ENCODE data around the gene PTGES3.

The PTGES3 gene

DNA sequence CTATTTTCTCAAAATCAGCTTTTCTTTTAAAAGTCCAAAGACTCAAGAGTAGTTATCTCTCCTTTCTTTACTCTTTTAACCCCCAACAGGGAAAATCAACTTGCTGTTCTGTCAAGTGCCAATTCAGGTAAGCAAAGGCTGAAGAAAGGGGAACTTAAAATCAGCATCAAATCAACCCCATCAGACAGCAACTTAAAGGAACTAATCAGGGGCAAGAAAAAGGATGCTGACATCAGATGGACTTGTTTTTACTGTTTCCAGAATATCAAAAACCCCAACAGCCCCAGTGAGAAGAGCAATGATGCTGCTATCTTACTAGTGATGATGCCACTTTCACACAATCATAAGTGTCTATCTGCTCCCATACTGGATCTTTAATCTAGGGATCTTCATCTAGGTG is 61.4 kb downstream of the PTGES3 start:
- DNase-seq: no peak

- DNase-seq: no peak
Measured at GRCh38 chr12:56622535-56622934, 65.5 kb downstream of the PTGES3 start.

- no peak for DNase-seq
Measured at GRCh38 chr12:56616925-56617324, 71.2 kb downstream of the PTGES3 start.

DNA sequence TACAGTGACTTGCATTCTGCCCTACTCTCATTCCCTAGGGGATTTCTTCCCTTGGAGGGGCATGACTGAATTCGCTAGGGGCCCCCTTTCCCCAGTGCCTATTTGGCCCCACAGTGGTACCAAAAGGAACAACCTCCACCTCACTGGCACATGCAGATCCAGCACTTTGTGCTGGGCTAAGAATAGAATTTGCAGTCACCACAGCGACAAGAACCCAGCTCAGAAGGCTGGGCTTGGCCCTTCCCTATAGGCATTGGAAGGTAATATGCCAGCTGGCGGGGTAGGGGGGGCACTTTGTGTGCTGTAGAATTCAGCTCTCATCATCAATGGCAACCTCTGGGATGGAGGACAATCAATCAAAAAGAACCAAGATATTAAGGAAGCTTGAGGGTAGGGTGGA is 71.8 kb downstream of the PTGES3 start:
- no peak for DNase-seq

DNA sequence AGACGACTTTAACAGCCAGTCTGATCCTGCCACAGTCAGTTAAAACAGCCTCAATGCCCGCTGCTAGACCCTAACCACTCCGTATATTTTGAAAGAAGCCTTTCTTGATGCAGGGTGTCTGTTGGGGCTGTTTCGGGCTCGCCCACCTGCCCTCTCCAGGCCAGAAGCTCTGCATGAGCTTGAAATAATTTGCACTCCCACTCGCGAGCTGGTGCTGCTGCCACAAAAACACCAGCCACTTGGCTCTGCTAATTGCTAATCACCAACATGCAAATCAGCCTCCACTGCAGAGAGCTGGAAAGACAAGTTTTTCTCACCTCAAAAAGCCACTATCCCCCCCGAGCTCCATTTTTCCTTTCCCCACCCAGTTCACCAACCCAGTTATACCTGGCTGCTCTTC is 73.5 kb downstream of the PTGES3 start:
- DNase-seq: no peak

Data from stimulated activated CD4-positive, alpha-beta T cell treated with anti-CD3 and anti-CD28 coated beads, Interleukin-4, amount 100 ng/mL, for 4 hours (primary cell).